Ecto neural progenitor cell (in vitro differentiated cells): Measurements from ENCODE around the gene MR1.
A peak's percentile ranks its signal among the peaks of the same experiment; 100 is the strongest.

ENCODE experiments used
- DNase-seq: peaks from one replicate; pipeline ENCODE4 v3.0.0-alpha.2; 2018; ENCODE audit warnings: low spot score

Gene MR1

GRCh38 chr1:181091309-181092040, 57.7 kb downstream of the MR1 start:
- DNase-seq: no peak

- DNase-seq: no peak
Observed at GRCh38 chr1:181092056-181092455, 58.3 kb downstream of the MR1 start.

GRCh38 chr1:181092883-181093458, 59.2 kb downstream of the MR1 start:
- no peak for DNase-seq

GRCh38 chr1:181094416-181095212, 60.8 kb downstream of the MR1 start:
- no peak for DNase-seq

- DNase-seq: no peak
Observed at GRCh38 chr1:181095260-181095659, 61.5 kb downstream of the MR1 start.

GRCh38 chr1:181095763-181096184, 62.0 kb downstream of the MR1 start:
- DNase-seq: no peak

- no peak for DNase-seq
Observed at GRCh38 chr1:181097242-181097641, 63.5 kb downstream of the MR1 start.

GRCh38 chr1:181099152-181100014, 65.6 kb downstream of the MR1 start:
- no peak for DNase-seq

GRCh38 chr1:181100015-181100905, 66.5 kb downstream of the MR1 start:
- no peak for DNase-seq

- no peak for DNase-seq
Observed at GRCh38 chr1:181100934-181101333, 67.2 kb downstream of the MR1 start.

GRCh38 chr1:181101581-181102226, 67.9 kb downstream of the MR1 start:
- peak; percentile 48 for DNase-seq

- DNase-seq: no peak
Observed at GRCh38 chr1:181102841-181103240, 69.1 kb downstream of the MR1 start.

- no peak for DNase-seq
Observed at GRCh38 chr1:181103399-181103798, 69.6 kb downstream of the MR1 start.

- no peak for DNase-seq
Observed at GRCh38 chr1:181104042-181104789, 70.4 kb downstream of the MR1 start.

- DNase-seq: peak; percentile 92
Observed at GRCh38 chr1:181104790-181105133, 71.0 kb downstream of the MR1 start.

GRCh38 chr1:181105134-181106021, 71.6 kb downstream of the MR1 start:
- DNase-seq: peak; percentile 97

GRCh38 chr1:181106022-181106312, 72.2 kb downstream of the MR1 start:
- DNase-seq: no peak

GRCh38 chr1:181106479-181106878, 72.7 kb downstream of the MR1 start:
- DNase-seq: no peak

- no peak for DNase-seq
Observed at GRCh38 chr1:181107711-181108110, 73.9 kb downstream of the MR1 start.
